Measurements from ENCODE around the gene WIF1. TPM values are rescaled to one million over a fixed set of nuclear protein-coding genes. Genes with fewer than 3 reads are reported as not detected.

WIF1 gene
- total RNA-seq, 2 donors from 2014 or later, result not detected

DNA sequence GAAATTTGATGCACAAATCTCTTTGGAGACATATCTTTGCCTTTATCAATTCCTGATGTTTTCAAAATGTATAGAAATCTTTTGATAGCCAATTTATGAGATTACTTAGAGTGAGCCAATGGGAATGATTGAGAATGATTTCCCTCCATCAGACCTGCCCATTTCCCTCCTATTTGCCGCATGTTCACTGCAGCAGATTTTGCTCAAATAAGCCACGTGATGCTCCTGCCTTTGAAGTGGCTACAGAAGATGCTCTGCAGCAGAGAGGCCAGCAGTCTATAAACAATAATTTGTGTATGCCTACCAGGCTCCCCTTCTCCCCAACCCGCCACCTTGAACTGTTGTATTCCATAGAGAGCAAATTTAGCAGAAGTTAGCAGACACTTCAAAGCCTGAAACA, 21.9 kb downstream of the WIF1 start:
- no peaks in the 10 kb centered on the region for H3K9me3 ChIP-seq (ENCODE audit: control insufficient read depth, low read length, poor library complexity, severe bottlenecking)
- DNase-seq (no peak), ATAC-seq (no peak)
- Mint-ChIP-seq H3K27ac (no peak overlapping the region), H3K4me3 (no peak overlapping the region), H3K27me3 (peaks cover 48% of the 10 kb centered on the region), H3K36me3 (ENCODE audit: low read depth) (no peaks in the 10 kb centered on the region), H3K4me1 (no peaks in the 10 kb centered on the region)

DNA sequence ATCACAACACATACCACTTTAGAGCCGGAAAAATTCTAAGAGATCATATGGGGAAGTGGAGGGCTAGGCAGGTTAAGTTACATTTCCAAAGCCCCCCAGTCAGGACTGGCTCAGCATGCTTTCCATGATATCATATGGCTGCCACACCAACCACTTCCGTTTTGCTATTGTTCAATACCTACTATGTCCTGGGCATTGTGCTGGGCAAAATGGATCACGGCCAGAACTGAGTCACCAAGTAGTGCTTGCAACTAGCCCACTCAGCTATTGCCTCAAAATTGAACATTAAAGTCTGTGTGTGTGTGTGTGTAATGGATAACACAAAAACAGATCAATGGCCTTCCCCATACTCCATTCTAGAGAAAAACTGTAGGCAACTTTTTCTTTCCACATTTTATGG, 22.7 kb downstream of the WIF1 start:
- H3K27me3 Mint-ChIP-seq, result peaks cover 55% of the 10 kb centered on the region
- no peak for ATAC-seq

GRCh38 chr12:65094722-65095121, 26.4 kb downstream of the WIF1 start:
- Mint-ChIP-seq H3K36me3 (ENCODE audit: low read depth) (no peaks in the 10 kb centered on the region), H3K27ac (no peak overlapping the region), H3K27me3 (peaks cover 48% of the 10 kb centered on the region), H3K4me1 (no peaks in the 10 kb centered on the region), H3K4me3 (no peak overlapping the region)
- no peaks in the 10 kb centered on the region for H3K9me3 ChIP-seq (ENCODE audit: control insufficient read depth, low read length, poor library complexity, severe bottlenecking)
- DNase-seq (no peak), ATAC-seq (no peak)

More for the DNA sequence above, 22.7 kb downstream of the WIF1 start:
- no peak for DNase-seq
- no peaks in the 10 kb centered on the region for H3K4me1 Mint-ChIP-seq
- no peaks in the 10 kb centered on the region for H3K36me3 Mint-ChIP-seq (ENCODE audit: low read depth)
- H3K9me3 ChIP-seq (ENCODE audit: control insufficient read depth, low read length, poor library complexity, severe bottlenecking), result no peaks in the 10 kb centered on the region
- H3K4me3 Mint-ChIP-seq, result no peak overlapping the region
- no peak overlapping the region for H3K27ac Mint-ChIP-seq

DNA sequence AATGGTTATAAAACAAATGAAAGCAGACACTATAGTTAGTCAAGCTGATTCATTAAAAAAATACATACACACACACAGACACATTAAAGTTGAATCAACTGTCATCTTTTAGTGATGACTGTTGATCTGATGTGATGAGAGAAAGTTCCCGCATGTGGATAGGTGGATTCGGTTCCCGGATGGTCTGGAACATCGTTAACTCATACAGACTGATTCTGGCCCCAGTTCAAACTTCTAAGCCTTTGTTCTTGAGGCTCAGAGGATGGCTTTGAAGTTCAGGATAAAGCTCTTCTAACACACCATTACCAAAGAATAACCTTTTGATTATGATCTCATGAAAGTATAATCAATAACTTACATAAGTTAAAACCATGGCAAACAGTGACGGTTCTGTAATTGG, 27.5 kb downstream of the WIF1 start:
- H3K36me3 Mint-ChIP-seq (ENCODE audit: low read depth), result no peaks in the 10 kb centered on the region
- H3K4me1 Mint-ChIP-seq, result no peaks in the 10 kb centered on the region
- H3K27ac Mint-ChIP-seq, result no peak overlapping the region
- H3K4me3 Mint-ChIP-seq, result no peak overlapping the region
- ATAC-seq (no peak), DNase-seq (no peak)
- H3K27me3 Mint-ChIP-seq, result peaks cover 39% of the 10 kb centered on the region
- no peaks in the 10 kb centered on the region for H3K9me3 ChIP-seq (ENCODE audit: control insufficient read depth, low read length, poor library complexity, severe bottlenecking)

DNA sequence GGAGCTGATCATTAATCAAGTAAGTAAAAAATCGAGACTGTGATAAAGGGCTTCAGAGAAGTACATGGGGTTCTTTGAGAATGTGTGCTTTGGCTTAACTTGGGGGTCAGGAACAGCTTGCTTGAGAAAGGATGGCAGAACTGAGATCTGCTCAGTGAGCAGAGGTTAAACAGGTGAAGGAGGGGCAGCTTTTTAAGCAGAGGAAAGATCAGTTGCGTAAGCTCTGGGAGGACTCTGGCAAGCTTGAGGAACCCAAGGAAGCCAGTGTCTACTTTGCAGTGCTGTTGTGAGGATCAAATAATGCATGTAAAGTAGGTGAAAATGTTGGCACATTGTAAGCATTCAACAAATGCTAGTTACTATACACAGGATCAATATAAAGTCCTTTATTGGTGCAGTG, 30.6 kb downstream of the WIF1 start:
- H3K36me3 Mint-ChIP-seq (ENCODE audit: low read depth), result no peaks in the 10 kb centered on the region
- no peaks in the 10 kb centered on the region for H3K4me1 Mint-ChIP-seq
- H3K4me3 Mint-ChIP-seq, result no peak overlapping the region
- no peaks in the 10 kb centered on the region for H3K9me3 ChIP-seq (ENCODE audit: control insufficient read depth, low read length, poor library complexity, severe bottlenecking)
- H3K27me3 Mint-ChIP-seq, result peaks cover 24% of the 10 kb centered on the region
- ATAC-seq (no peak), DNase-seq (no peak)
- no peak overlapping the region for H3K27ac Mint-ChIP-seq

DNA sequence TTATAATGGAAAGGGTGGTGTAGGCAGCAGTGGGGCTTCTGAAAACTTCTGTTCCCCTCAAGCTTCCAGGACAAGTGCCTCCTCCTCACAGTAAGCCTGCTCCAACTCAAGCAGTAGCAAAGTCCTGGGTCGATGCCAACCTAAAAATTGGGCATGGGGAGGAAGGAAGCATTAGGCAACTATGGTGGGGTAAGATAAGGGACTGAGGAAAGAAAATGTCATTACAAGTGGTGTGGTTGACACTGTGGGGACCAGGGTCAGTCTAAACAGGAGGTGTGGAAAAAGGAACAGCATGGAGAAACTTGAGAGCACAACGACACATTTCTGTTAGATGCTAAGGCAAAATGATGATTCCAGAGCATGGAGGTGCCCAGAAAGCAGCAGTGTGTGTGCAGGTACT, 34.9 kb downstream of the WIF1 start:
- ATAC-seq, result no peak
- Mint-ChIP-seq H3K36me3 (ENCODE audit: low read depth) (peaks cover 3% of the 10 kb centered on the region), H3K27ac (no peak overlapping the region), H3K4me1 (no peaks in the 10 kb centered on the region), H3K4me3 (no peak overlapping the region), H3K27me3 (peaks cover 32% of the 10 kb centered on the region)
- no peak for DNase-seq
- no peaks in the 10 kb centered on the region for H3K9me3 ChIP-seq (ENCODE audit: control insufficient read depth, low read length, poor library complexity, severe bottlenecking)

DNA sequence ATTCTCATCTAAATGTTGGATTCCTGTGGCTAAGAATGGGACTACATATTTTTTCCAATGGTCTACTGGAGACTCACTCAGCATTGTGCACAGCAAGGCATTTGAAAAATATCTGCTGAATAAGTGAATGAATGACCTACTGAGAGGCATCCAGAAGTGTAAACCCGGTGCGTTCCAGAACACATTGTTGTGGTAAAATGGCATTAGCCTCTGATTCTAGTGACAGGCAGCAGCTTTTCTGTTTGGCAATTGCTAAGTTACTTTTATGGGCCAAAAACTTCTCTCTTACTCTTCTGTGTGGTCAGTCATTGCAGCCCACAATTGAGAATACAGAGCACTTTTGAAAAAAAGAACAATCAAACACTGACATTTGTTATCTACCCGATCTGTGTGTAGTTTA, 36.5 kb downstream of the WIF1 start:
- Mint-ChIP-seq H3K4me3 (no peak overlapping the region), H3K4me1 (no peaks in the 10 kb centered on the region), H3K36me3 (ENCODE audit: low read depth) (peaks cover 3% of the 10 kb centered on the region), H3K27ac (no peak overlapping the region), H3K27me3 (peaks cover 34% of the 10 kb centered on the region)
- DNase-seq (no peak), ATAC-seq (no peak)
- H3K9me3 ChIP-seq (ENCODE audit: control insufficient read depth, low read length, poor library complexity, severe bottlenecking), result no peaks in the 10 kb centered on the region

DNA sequence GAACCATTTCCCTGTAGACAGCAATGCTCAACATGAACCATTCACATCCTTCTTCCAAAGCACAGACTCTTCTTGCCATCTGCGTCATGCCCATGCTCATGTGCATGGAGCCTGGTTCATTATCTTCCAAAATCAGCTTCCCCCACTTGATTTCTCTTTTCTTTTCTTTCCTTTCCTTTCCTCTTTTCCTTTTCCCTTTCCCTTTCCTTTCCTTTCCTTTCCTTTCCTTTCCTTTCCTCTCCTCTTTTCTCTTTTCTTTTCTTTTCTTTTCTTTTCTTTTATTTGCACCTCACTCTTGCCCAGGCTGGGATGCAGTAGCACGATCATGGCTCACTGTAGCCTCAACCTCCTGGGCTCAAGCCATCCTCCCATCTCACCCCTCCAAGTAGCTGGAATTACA, 37.5 kb downstream of the WIF1 start:
- DNase-seq (no peak), ATAC-seq (no peak)
- Mint-ChIP-seq H3K27me3 (peaks cover 36% of the 10 kb centered on the region), H3K4me3 (no peak overlapping the region), H3K36me3 (ENCODE audit: low read depth) (peaks cover 3% of the 10 kb centered on the region), H3K27ac (no peak overlapping the region), H3K4me1 (no peaks in the 10 kb centered on the region)
- H3K9me3 ChIP-seq (ENCODE audit: control insufficient read depth, low read length, poor library complexity, severe bottlenecking), result no peaks in the 10 kb centered on the region

DNA sequence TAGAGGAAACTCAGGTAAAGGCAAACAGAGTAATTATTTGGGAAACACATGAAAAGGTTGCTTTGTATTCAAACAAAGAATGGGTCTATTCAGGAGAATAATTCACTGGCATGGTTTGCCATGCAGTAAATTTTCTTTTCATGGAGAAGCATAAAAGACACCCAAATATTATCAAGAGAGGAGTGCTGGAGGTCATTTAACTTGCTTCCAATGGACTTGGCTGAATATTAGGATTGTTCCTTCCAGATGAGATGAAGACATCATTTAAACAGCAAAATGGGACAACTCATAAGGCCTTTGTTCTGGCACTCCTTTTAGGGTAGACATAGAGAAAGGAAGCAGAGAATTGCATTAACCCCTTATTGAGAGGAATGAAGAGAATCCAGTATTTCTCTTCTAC, 38.7 kb downstream of the WIF1 start:
- ATAC-seq, result no peak
- no peaks in the 10 kb centered on the region for H3K4me1 Mint-ChIP-seq
- no peak for DNase-seq
- peaks cover 44% of the 10 kb centered on the region for H3K27me3 Mint-ChIP-seq
- H3K27ac Mint-ChIP-seq, result no peak overlapping the region
- no peak overlapping the region for H3K4me3 Mint-ChIP-seq
- H3K9me3 ChIP-seq (ENCODE audit: control insufficient read depth, low read length, poor library complexity, severe bottlenecking), result no peaks in the 10 kb centered on the region
- H3K36me3 Mint-ChIP-seq (ENCODE audit: low read depth), result peaks cover 3% of the 10 kb centered on the region

DNA sequence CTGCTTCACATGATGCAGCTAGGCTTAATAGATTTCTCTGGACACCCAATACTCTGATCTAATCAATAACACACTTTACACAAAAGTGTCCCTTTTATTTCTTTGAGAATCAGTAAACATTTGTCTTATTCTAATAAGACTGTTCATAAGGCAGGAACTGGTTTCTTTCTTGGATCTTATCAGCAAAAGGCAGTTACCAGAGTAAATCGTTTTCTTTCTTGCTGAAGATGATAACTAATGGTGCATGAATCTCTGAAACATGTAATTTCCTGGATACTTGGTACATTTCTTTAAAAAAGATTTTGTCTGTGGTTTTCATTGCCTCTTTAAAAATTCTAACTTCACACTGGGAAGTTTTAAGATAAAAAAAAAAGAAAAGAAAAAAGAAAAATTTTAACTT, 39.6 kb downstream of the WIF1 start:
- no peak overlapping the region for H3K4me3 Mint-ChIP-seq
- no peak for ATAC-seq
- no peak overlapping the region for H3K27ac Mint-ChIP-seq
- H3K9me3 ChIP-seq (ENCODE audit: control insufficient read depth, low read length, poor library complexity, severe bottlenecking), result no peaks in the 10 kb centered on the region
- no peaks in the 10 kb centered on the region for H3K4me1 Mint-ChIP-seq
- H3K27me3 Mint-ChIP-seq, result peaks cover 45% of the 10 kb centered on the region
- no peak for DNase-seq
- H3K36me3 Mint-ChIP-seq (ENCODE audit: low read depth), result peaks cover 3% of the 10 kb centered on the region

DNA sequence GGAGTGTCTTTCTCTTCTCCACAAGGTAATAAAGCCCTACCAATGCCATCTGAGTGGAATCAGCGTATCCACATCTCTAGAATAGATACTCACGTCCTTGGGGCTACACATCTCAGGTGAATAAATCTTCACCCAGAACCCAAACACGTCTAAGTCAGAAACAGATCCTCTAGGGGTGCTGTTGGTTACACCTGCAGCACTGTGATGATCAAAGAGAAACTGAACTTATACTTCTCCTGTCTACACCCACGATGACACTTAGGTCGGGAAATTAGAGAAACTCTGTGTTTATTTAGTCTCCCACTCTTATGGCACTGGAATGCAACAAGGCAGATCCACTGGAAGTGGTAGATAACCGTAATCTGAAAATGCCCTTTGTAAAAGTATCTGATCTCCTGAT, 46.2 kb downstream of the WIF1 start:
- H3K4me3 Mint-ChIP-seq, result no peak overlapping the region
- no peaks in the 10 kb centered on the region for H3K9me3 ChIP-seq (ENCODE audit: control insufficient read depth, low read length, poor library complexity, severe bottlenecking)
- ATAC-seq (no peak), DNase-seq (no peak)
- no peaks in the 10 kb centered on the region for H3K4me1 Mint-ChIP-seq
- H3K27me3 Mint-ChIP-seq, result peaks cover 35% of the 10 kb centered on the region
- H3K27ac Mint-ChIP-seq, result no peak overlapping the region
- no peaks in the 10 kb centered on the region for H3K36me3 Mint-ChIP-seq (ENCODE audit: low read depth)

- no peaks in the 10 kb centered on the region for H3K4me1 Mint-ChIP-seq
- no peaks in the 10 kb centered on the region for H3K36me3 Mint-ChIP-seq (ENCODE audit: low read depth)
- H3K27me3 Mint-ChIP-seq, result peaks cover 41% of the 10 kb centered on the region
- H3K9me3 ChIP-seq (ENCODE audit: control insufficient read depth, low read length, poor library complexity, severe bottlenecking), result no peaks in the 10 kb centered on the region
- DNase-seq, result no peak
- H3K27ac Mint-ChIP-seq, result no peak overlapping the region
- ATAC-seq, result no peak
- H3K4me3 Mint-ChIP-seq, result no peak overlapping the region
These were observed 51.8 kb downstream of the WIF1 start for GRCh38 chr12:65069336-65069735.

GRCh38 chr12:65067383-65067782, 53.7 kb downstream of the WIF1 start:
- no peaks in the 10 kb centered on the region for H3K9me3 ChIP-seq (ENCODE audit: control insufficient read depth, low read length, poor library complexity, severe bottlenecking)
- peaks cover 44% of the 10 kb centered on the region for H3K27me3 Mint-ChIP-seq
- DNase-seq, result no peak

GRCh38 chr12:65055859-65056258, 65.2 kb downstream of the WIF1 start:
- H3K4me1 Mint-ChIP-seq, result no peaks in the 10 kb centered on the region
- no peak overlapping the region for H3K4me3 Mint-ChIP-seq
- H3K27ac Mint-ChIP-seq, result no peak overlapping the region
- peaks cover 42% of the 10 kb centered on the region for H3K27me3 Mint-ChIP-seq
- no peaks in the 10 kb centered on the region for H3K36me3 Mint-ChIP-seq (ENCODE audit: low read depth)
- ATAC-seq, result no peak
- no peaks in the 10 kb centered on the region for H3K9me3 ChIP-seq (ENCODE audit: control insufficient read depth, low read length, poor library complexity, severe bottlenecking)
- no peak for DNase-seq

More at GRCh38 chr12:65067383-65067782, 53.7 kb downstream of the WIF1 start:
- Mint-ChIP-seq H3K27ac (no peak overlapping the region), H3K4me1 (no peaks in the 10 kb centered on the region), H3K36me3 (ENCODE audit: low read depth) (no peaks in the 10 kb centered on the region), H3K4me3 (no peak overlapping the region)
- no peak for ATAC-seq

GRCh38 chr12:65051218-65051617, 69.9 kb downstream of the WIF1 start:
- no peak for ATAC-seq

More at GRCh38 chr12:65051218-65051617, 69.9 kb downstream of the WIF1 start:
- H3K27ac Mint-ChIP-seq, result no peak overlapping the region
- no peaks in the 10 kb centered on the region for H3K9me3 ChIP-seq (ENCODE audit: control insufficient read depth, low read length, poor library complexity, severe bottlenecking)
- no peak overlapping the region for H3K4me3 Mint-ChIP-seq
- peaks cover 46% of the 10 kb centered on the region for H3K27me3 Mint-ChIP-seq
- H3K36me3 Mint-ChIP-seq (ENCODE audit: low read depth), result peaks cover 2% of the 10 kb centered on the region
- no peaks in the 10 kb centered on the region for H3K4me1 Mint-ChIP-seq
- DNase-seq, result no peak

Data from T-helper 17 cell (primary cell).